C4-2B (cell line): ENCODE results near the gene RIMKLB.

Experiments used
- ZFX ChIP-seq: fragments of 450-650 bp; IDR thresholded peaks from 2 replicates; pipeline ENCODE4 v1.6.1; 2017
- TF ChIP-seq, protein P1 (sequence below): fragments of 450-650 bp; conservative IDR thresholded peaks from 2 replicates; pipeline ENCODE4 v1.5.1; 2017; ENCODE audit warnings: mild to moderate bottlenecking

DNA sequence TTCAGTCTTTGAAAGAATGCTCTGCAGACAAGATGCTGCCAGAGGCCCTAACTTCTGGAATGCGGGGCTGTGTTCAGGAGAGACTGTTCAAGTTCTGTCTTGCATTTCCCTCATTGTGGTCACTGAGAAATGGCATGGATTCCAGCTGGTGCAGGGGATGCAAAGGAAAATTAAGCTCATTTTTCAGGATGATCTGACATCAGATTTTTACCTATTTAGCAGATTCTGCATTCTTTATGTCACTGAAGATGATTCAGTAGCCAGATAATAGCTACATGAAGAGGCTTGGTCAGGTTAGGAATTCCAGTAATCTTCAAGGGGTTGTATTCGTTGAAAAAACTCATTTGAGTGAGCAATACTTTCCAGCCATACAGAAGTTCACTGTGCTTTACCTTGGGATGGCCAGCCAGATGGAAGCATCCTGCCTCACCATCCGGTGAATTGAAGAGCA is 19.1 kb upstream of the RIMKLB start:
- TF ChIP-seq, protein P1, sequence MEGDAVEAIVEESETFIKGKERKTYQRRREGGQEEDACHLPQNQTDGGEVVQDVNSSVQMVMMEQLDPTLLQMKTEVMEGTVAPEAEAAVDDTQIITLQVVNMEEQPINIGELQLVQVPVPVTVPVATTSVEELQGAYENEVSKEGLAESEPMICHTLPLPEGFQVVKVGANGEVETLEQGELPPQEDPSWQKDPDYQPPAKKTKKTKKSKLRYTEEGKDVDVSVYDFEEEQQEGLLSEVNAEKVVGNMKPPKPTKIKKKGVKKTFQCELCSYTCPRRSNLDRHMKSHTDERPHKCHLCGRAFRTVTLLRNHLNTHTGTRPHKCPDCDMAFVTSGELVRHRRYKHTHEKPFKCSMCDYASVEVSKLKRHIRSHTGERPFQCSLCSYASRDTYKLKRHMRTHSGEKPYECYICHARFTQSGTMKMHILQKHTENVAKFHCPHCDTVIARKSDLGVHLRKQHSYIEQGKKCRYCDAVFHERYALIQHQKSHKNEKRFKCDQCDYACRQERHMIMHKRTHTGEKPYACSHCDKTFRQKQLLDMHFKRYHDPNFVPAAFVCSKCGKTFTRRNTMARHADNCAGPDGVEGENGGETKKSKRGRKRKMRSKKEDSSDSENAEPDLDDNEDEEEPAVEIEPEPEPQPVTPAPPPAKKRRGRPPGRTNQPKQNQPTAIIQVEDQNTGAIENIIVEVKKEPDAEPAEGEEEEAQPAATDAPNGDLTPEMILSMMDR, result no peak
- no peak for TF ChIP-seq ZFX
